GM12878 (cell line): ENCODE results near the gene LZTFL1. TPM values are rescaled to one million over a fixed set of nuclear protein-coding genes. Genes with fewer than 3 reads are reported as not detected.

Experiments
- ATAC-seq: fragments of 200-7000 bp; cut with Tn5 transposase; 3 replicates; pipeline ENCODE4 v1.9.1; 2020; ENCODE audit warnings: mild to moderate bottlenecking, moderate library complexity
- BruUV-seq: library from RNA; stranded (reverse); fragments of 400-500 nt; replicated peaks from 2 replicates; lab custom pipeline; 2021; lab: Mats Ljungman, UMichigan
- CTCF ChIA-PET: fragments of 300-600 bp; sonication (Branson Sonifier 250); formaldehyde crosslinking; extraction: SDS; loops from one replicate; lab custom pipeline; 2021; ENCODE audit warnings: inconsistent platforms; lab: Yijun Ruan, JAX
- POLR2A ChIA-PET: fragments of 350-600 bp; formaldehyde crosslinking; extraction: SDS; loops from one replicate; lab custom pipeline; 2021; ENCODE audit warnings: inconsistent platforms; lab: Charles Lee
- RAD21 ChIA-PET: fragments of 300-600 bp; sonication (Branson Sonifier 250); formaldehyde crosslinking; loops from one replicate; lab custom pipeline; 2023; ENCODE audit warnings: antibody characterized with exemption; ENCODE audit not compliant: unreplicated experiment; lab: Charles Lee
- SMC1A ChIA-PET: fragments of 300-600 bp; sonication (Branson Sonifier 250); formaldehyde crosslinking; loops from one replicate; lab custom pipeline; 2023; ENCODE audit not compliant: unreplicated experiment, uncharacterized antibody; lab: Charles Lee
- DNase-seq: peaks from one replicate; pipeline ENCODE4 v3.0.0-alpha.2; 2011; ENCODE audit warnings: low read depth, low spot score
- FAIRE-seq: peaks from 3 replicates; lab custom pipeline; 2011; peaks lifted over from hg19 to GRCh38; lab: Jason Lieb, UNC
- H2AFZ ChIP-seq: 2 replicates; pipeline ENCODE4 v1.6.0; 2011; ENCODE audit warnings: low read depth, low read length, control low read depth; ENCODE audit not compliant: control insufficient read depth
- H3K27ac ChIP-seq: 2 replicates; pipeline ENCODE4 v1.5.1; 2011; ENCODE audit warnings: control low read depth; ENCODE audit not compliant: control insufficient read depth, insufficient read depth
- H3K27me3 ChIP-seq, 2 experiments: replicated peaks in 1 of 2; 2 replicates each; pipeline versions ENCODE4 v1.6.0 to v1.6.1; 2011; ENCODE audit warnings: low read length in 1 of 2; ENCODE audit not compliant: control insufficient read depth in 2 of 2, insufficient read depth in 2 of 2
- H3K36me3 ChIP-seq, 2 experiments: 2 replicates each; pipeline ENCODE4 v1.5.1; 2011; ENCODE audit warnings: low read length in 1 of 2; ENCODE audit not compliant: control insufficient read depth in 2 of 2, insufficient read depth in 2 of 2
- H3K4me1 ChIP-seq: 2 replicates; pipeline ENCODE4 v1.6.1; 2011; ENCODE audit warnings: mild to moderate bottlenecking, low read length, moderate library complexity, mixed read lengths; ENCODE audit not compliant: control insufficient read depth, insufficient read depth
- H3K4me2 ChIP-seq: 2 replicates; pipeline ENCODE4 v1.6.0; 2011; ENCODE audit warnings: control low read depth; ENCODE audit not compliant: control insufficient read depth, insufficient read depth
- H3K4me3 ChIP-seq: fragments of 200-600 bp; sonication (generic); 2 replicates; pipeline ENCODE4 v1.5.1; 2016
- H3K79me2 ChIP-seq: 2 replicates; pipeline ENCODE4 v1.6.0; 2011; ENCODE audit warnings: low read length; ENCODE audit not compliant: control insufficient read depth, insufficient read depth
- H3K9ac ChIP-seq: 2 replicates; pipeline ENCODE4 v1.8.0; 2011; ENCODE audit warnings: low read length, control low read depth, mixed read lengths; ENCODE audit not compliant: control insufficient read depth, insufficient read depth
- H3K9me3 ChIP-seq: replicated peaks from 3 replicates; pipeline ENCODE4 v1.5.1; 2011; ENCODE audit warnings: mild to moderate bottlenecking, low read length; ENCODE audit not compliant: control insufficient read depth, insufficient read depth
- H4K20me1 ChIP-seq: 2 replicates; pipeline ENCODE4 v1.6.0; 2011; ENCODE audit not compliant: control insufficient read depth, insufficient read depth
- BRCA1 ChIP-seq: IDR thresholded peaks from 2 replicates; pipeline ENCODE4 v1.6.1; 2011; ENCODE audit warnings: low read depth, low read length, improper control_type of control experiment
- CHD2 ChIP-seq: IDR thresholded peaks from 2 replicates; pipeline ENCODE4 v1.6.1; 2011; ENCODE audit warnings: low read depth, low read length, improper control_type of control experiment, borderline replicate concordance
- GATAD2B ChIP-seq: fragments of 450-650 bp; conservative IDR thresholded peaks from 2 replicates; pipeline ENCODE4 v1.6.1; 2017; ENCODE audit warnings: low read depth, mild to moderate bottlenecking, moderate library complexity
- IRF3 ChIP-seq: fragments of 450-650 bp; IDR thresholded peaks from 2 replicates; pipeline ENCODE4 v1.6.1; 2014; ENCODE audit warnings: mild to moderate bottlenecking
- IRF4 ChIP-seq: IDR thresholded peaks from 2 replicates; pipeline ENCODE4 v1.6.1; 2011; ENCODE audit warnings: low read depth, low read length
- KDM1A ChIP-seq: fragments of 200-600 bp; sonication (generic); IDR thresholded peaks from 2 replicates; pipeline ENCODE4 v1.6.1; 2016; ENCODE audit warnings: borderline replicate concordance
- NFXL1 ChIP-seq: fragments of 450-650 bp; IDR thresholded peaks from 2 replicates; pipeline ENCODE4 v1.6.1; 2017; ENCODE audit warnings: antibody characterized with exemption, mild to moderate bottlenecking, borderline replicate concordance
- NR2C1 ChIP-seq: fragments of 450-650 bp; IDR thresholded peaks from 2 replicates; pipeline ENCODE4 v1.6.1; 2017; ENCODE audit warnings: antibody characterized with exemption, mild to moderate bottlenecking, moderate library complexity
- PBX3 ChIP-seq: IDR thresholded peaks from 2 replicates; pipeline ENCODE4 v1.6.1; 2011; ENCODE audit warnings: mild to moderate bottlenecking, low read depth, low read length, moderate library complexity; ENCODE audit not compliant: insufficient replicate concordance
- SUZ12 ChIP-seq: fragments of 200-600 bp; sonication (generic); IDR thresholded peaks from one replicate; pipeline ENCODE4 v1.6.1; 2018; ENCODE audit warnings: antibody characterized with exemption, mild to moderate bottlenecking; ENCODE audit not compliant: unreplicated experiment
- ZNF207 ChIP-seq: fragments of 450-650 bp; IDR thresholded peaks from 2 replicates; pipeline ENCODE4 v1.6.1; 2014; ENCODE audit warnings: antibody characterized with exemption, mild to moderate bottlenecking, borderline replicate concordance
- ZNF384 ChIP-seq: IDR thresholded peaks from 2 replicates; pipeline ENCODE4 v1.6.1; 2012; ENCODE audit warnings: low read depth, mild to moderate bottlenecking, low read length, improper control_type of control experiment, borderline replicate concordance
- WGBS: methylation state at CpG from one replicate; pipeline ENCODE4 v1.1.6; 2016; ENCODE audit warnings: low lambda C conversion rate; ENCODE audit not compliant: insufficient replicate concordance, insufficient coverage; ENCODE audit errors: missing lambda C conversion rate; 5-methylcytosine and 5-hydroxymethylcytosine counted together
- in situ Hi-C: fragments of 300-500 bp; cut with MboI; formaldehyde crosslinking; loops from 9 replicates; pipeline ENCODE4 v1.14.3; 2018; ENCODE audit warnings: mixed read lengths
- intact Hi-C: fragments of 100-400 bp; cut with micrococcal nuclease; formaldehyde crosslinking; loops from one replicate; pipeline ENCODE4 v1.14.2; 2022; ENCODE audit not compliant: unreplicated experiment
- polyA plus RNA-seq, 11 experiments: library from polyadenylated mRNA; depleted of rRNA in 4 of 11; unstranded in 6 of 11; stranded (reverse) in 5 of 11; fragments of >200 nt; fragmentation: Nextera tagmentation in 4 of 11; fragmentation: Illumina TruSeq in 1 of 11; extraction: Ambion mirVana in 4 of 11; extraction: Trizol in 1 of 11; gene quantifications; 1 replicate in 1 of 11; 2 replicates in 10 of 11; pipeline versions ENCODE4 v1.2.1 to v1.2.3, GENCODE V29; 2011 to 2016; ENCODE audit warnings: inconsistent platforms in 2 of 11, missing spikeins in 2 of 11, low read depth in 1 of 11
- total RNA-seq, 4 experiments: library from RNA; depleted of rRNA in 3 of 4; stranded (reverse); fragments of >200 nt in 3 of 4; fragmentation: Illumina TruSeq in 1 of 4; extraction: Trizol in 1 of 4; gene quantifications; 2 replicates each; pipeline versions ENCODE4 v1.2.1 to v1.2.3, GENCODE V29; 2013 to 2021

The LZTFL1 gene
- total and polyA plus RNA-seq, 10 of the 15 experiments (the other 5 are each of a cell fraction or from before 2014, with no cell fraction given): 9.8 to 74.1 (median 11.9) TPM

GRCh38 chr3:45814322-45814721, 27.6 kb downstream of the LZTFL1 start:
- Histone ChIP-seq H2AFZ (no peak overlapping the region), H4K20me1 (no peaks in the 10 kb centered on the region), H3K4me2 (no peak overlapping the region), H3K27me3 (no peaks in the 10 kb centered on the region), H3K4me3 (no peak overlapping the region), H3K79me2 (no peaks in the 10 kb centered on the region), H3K36me3 (no peaks in the 10 kb centered on the region; a peak in 1 of 4 replicates), H3K27ac (no peak overlapping the region), H3K4me1 (no peaks in the 10 kb centered on the region), H3K9ac (no peak overlapping the region), H3K9me3 (no peaks in the 10 kb centered on the region; the same call in 1 of the 3 replicates)
- TF ChIP-seq ZNF207: no peak
- no peak for TF ChIP-seq GATAD2B
- TF ChIP-seq CHD2: no peak
- no peak for TF ChIP-seq ZNF384
- no peak for TF ChIP-seq NFXL1
- TF ChIP-seq NR2C1: no peak
- no peak for TF ChIP-seq BRCA1
- TF ChIP-seq SUZ12: no peak
- TF ChIP-seq IRF3: no peak
- TF ChIP-seq PBX3: no peak
- no peak for TF ChIP-seq IRF4
- no peak for TF ChIP-seq KDM1A
- FAIRE-seq: peak; percentile 47
- in situ Hi-C loops: no loop called here
- ChIA-PET RAD21 (no interaction called here), POLR2A (interaction anchor here (1.5 kb wide), 2 partner anchors 11 to 16 kb away, joined by 3 read pairs; no protein-coding TSS in a partner anchor), CTCF (interaction anchor here (1.0 kb wide), 1 partner anchor 125 kb away, joined by 3 read pairs; no protein-coding TSS in a partner anchor), SMC1A (interaction anchor here (1.0 to 1.5 kb wide), 3 partner anchors 11 to 44 kb away, joined by 3 to 6 read pairs (median 3); no protein-coding TSS in a partner anchor)
- 34% methylated on average over 4 of the region's 4 CpGs for WGBS
- no peak for DNase-seq
- no TSS peak for BruUV-seq
- peak; percentile 41; the same call in 1 of the 3 replicates for ATAC-seq
- intact Hi-C loops: no loop called here
